ENCODE measurements around the gene EGFLAM.
"Not testable (repeated sequence)": the region's sequence is repeated elsewhere in the genome, so short reads cannot be mapped to it uniquely, and the experiment has no call there.

The EGFLAM gene

GRCh38 chr5:38331831-38332230, 73.5 kb downstream of the EGFLAM start:
- DNase-seq = no peak

DNA sequence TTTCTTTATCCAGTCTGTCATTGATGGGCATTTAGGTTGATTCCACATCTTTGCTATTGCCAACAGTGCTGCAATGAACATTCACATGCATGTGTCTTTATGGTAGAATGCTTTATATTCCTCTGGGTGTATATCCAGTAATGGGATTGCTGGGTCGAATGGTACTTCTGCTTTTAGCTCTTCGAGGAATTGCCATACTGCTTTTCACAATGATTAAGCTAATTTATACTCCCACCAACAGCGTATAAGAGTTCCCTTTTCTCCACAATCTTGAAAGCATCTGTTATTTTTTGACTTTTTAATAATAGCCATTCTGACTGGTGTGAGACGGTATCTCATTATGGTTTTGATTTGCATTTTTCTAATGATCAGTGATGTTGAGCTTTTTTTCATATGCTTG, 74.8 kb downstream of the EGFLAM start:
- not testable (repeated sequence) for DNase-seq

- DNase-seq = no peak
These were observed 80.1 kb downstream of the EGFLAM start for GRCh38 chr5:38338455-38338854.

- DNase-seq = no peak
These were observed 81.1 kb downstream of the EGFLAM start for GRCh38 chr5:38339446-38339845.

GRCh38 chr5:38341056-38341455, 82.7 kb downstream of the EGFLAM start:
- no peak for DNase-seq

- no peak for DNase-seq
These were observed 83.3 kb downstream of the EGFLAM start for GRCh38 chr5:38341641-38342040.

GRCh38 chr5:38342261-38342660, 83.9 kb downstream of the EGFLAM start:
- no peak for DNase-seq

GRCh38 chr5:38344891-38345290, 86.5 kb downstream of the EGFLAM start:
- no peak for DNase-seq

- DNase-seq = no peak
These were observed 88.2 kb downstream of the EGFLAM start for GRCh38 chr5:38346593-38346992.

- peak; percentile 50 for DNase-seq
These were observed 88.8 kb downstream of the EGFLAM start for GRCh38 chr5:38347040-38347763.

- DNase-seq = no peak
These were observed 89.5 kb downstream of the EGFLAM start for GRCh38 chr5:38347896-38348295.

DNA sequence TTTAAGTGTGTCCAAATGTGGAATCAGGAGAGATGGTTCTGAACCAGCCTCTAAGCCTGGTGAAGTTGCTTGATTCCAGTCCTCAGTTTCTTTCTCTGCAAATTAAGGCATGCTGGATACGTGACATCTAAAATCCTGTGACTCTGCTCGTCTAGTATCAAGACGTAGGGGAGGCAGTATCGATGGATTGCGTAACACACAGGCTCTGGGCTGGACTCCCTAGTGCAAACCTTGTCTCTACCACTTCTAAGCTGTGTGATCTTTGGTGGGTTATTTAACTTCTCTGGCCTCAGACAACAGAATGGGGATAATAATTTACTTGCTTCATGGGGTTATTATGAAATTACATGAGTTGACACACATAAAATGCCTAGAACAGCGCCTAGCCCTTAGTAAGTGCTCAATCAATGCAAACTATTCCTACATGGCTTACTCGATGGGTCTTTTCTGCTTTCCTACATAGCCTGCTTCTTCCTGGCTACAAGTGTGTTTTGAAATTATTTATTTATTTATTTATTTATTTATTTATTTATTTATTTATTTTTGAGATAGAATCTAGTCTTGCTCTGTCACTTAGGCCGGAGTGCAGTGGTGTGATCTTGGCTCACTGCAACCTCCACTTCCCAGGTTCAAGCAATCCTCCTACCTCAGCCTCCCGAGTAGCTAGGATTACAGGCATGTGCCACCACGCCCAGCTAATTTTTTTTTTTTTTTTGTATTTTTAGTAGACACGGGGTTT, 102.1 kb downstream of the EGFLAM start:
- DNase-seq = no peak

- no peak for DNase-seq
These were observed 104.4 kb downstream of the EGFLAM start for GRCh38 chr5:38362713-38363112.

DNA sequence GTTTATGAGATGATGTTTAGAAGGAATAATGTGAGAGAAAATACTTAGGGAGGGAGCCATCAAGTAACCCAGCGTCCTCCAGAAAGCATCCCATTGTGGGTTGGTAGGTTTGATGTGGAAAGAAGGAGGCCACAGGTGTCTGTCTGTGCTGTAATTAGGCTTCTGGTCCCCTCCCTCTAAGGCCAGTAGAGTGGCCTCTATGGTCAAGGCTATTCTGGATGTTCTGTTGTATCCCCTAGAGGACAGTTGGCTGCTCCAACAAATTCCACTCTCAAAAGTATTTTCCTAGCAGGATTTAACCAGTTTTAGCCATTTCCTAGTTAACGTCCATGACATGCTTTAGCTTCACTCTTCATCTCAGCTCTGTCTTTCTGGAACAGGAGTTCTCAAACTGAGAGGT, 106.5 kb downstream of the EGFLAM start:
- DNase-seq = no peak

- DNase-seq = no peak
These were observed 109.1 kb downstream of the EGFLAM start for GRCh38 chr5:38367410-38367809.

DNA sequence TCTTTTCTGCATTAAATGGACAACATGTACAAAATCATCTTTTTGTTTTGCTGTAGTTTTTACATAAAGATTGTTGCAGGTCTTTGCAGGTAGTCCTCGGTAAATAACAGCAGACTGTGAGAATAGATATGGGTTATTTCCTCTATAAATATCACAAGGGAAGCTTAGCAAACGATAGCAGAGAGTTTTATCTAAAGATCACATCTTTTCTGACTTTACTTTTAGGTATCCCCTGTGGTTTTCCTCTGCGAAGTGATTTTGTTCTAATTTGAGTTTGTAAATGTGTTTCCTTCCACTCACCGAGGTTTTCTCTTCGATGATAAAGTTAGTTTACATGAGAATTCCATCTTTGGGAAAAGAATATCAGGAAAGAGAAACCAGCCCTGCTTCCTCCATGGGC, 109.6 kb downstream of the EGFLAM start:
- no peak for DNase-seq

DNA sequence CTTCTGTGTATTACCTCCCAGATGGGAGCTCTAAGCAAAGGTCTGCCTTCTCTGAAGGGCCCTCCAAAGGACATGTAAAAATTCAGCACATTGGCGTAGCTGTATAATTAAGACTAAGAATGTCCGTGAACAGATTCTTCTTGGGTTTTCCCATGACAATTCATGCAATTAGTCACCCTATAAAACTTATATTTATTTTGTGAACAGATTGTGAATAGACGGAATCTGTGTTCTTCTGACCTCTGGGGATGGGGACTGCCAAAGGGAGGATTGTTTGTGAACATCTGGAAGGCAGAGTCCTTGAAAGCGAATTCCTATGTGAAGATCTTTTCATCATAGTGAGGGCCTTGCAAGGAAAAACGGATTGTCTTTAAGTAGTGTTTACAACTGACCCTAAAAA, 111.3 kb downstream of the EGFLAM start:
- peak; percentile 57 for DNase-seq

GRCh38 chr5:38370358-38371100, 112.2 kb downstream of the EGFLAM start:
- DNase-seq = no peak

- peak; percentile 13 for DNase-seq
These were observed 113.2 kb downstream of the EGFLAM start for GRCh38 chr5:38371596-38371995.

GRCh38 chr5:38373743-38374142, 115.4 kb downstream of the EGFLAM start:
- no peak for DNase-seq

- DNase-seq = no peak
These were observed 117.1 kb downstream of the EGFLAM start for GRCh38 chr5:38375423-38375822.

GRCh38 chr5:38376404-38376803, 118.0 kb downstream of the EGFLAM start:
- no peak for DNase-seq

DNA sequence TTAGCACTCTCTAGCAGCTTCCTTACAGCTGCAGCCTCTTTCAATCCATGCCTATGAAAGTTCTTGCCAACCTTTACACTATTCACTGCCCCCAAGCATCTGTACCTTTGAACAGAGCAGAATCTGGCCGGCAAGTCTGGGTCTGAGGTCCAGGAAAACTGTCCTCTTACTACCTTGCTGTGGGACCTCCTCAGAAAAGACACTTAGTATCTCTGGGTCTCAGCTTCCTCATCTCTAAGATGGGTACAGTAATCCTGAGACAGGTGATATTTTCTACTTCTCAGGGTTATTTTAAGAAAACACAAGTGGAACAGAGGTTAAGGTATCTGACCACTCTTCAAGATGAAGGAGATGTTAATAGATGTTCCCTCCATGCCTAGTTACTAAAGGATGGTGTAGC, 120.2 kb downstream of the EGFLAM start:
- no peak for DNase-seq

Data from EL (cell line).